Measurements from ENCODE around the gene SERPINA1. TPM values are rescaled to one million over a fixed set of nuclear protein-coding genes. Genes with fewer than 3 reads are reported as not detected.

Gene SERPINA1
- total RNA-seq, 1 experiment from 2014 or later, result 4.9 TPM

DNA sequence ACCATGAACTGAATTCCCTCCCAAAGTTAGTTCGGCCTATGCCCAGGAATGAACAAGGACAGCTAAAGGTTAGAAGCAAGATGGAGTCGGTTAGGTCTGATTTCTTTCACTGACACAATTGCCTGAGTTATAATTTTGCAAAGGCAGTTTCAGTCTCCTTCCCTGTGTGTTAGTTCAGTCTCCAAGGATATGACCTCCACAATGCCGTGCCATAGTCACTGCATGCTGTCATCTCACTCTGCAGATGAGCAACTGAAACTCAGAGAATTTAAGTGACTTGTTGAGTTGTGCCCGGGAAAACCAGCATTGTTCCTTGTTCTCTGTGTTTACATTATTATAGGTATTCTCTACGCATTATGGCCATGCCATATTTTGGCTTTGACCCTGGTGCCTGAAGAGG, 10.1 kb upstream of the SERPINA1 start:
- no peaks in the 10 kb centered on the region for H3K27me3 ChIP-seq (ENCODE audit: control insufficient read depth, insufficient read depth, low read length)
- TF ChIP-seq, protein P1, sequence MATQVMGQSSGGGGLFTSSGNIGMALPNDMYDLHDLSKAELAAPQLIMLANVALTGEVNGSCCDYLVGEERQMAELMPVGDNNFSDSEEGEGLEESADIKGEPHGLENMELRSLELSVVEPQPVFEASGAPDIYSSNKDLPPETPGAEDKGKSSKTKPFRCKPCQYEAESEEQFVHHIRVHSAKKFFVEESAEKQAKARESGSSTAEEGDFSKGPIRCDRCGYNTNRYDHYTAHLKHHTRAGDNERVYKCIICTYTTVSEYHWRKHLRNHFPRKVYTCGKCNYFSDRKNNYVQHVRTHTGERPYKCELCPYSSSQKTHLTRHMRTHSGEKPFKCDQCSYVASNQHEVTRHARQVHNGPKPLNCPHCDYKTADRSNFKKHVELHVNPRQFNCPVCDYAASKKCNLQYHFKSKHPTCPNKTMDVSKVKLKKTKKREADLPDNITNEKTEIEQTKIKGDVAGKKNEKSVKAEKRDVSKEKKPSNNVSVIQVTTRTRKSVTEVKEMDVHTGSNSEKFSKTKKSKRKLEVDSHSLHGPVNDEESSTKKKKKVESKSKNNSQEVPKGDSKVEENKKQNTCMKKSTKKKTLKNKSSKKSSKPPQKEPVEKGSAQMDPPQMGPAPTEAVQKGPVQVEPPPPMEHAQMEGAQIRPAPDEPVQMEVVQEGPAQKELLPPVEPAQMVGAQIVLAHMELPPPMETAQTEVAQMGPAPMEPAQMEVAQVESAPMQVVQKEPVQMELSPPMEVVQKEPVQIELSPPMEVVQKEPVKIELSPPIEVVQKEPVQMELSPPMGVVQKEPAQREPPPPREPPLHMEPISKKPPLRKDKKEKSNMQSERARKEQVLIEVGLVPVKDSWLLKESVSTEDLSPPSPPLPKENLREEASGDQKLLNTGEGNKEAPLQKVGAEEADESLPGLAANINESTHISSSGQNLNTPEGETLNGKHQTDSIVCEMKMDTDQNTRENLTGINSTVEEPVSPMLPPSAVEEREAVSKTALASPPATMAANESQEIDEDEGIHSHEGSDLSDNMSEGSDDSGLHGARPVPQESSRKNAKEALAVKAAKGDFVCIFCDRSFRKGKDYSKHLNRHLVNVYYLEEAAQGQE (IDR thresholded peaks at IDR 0.05; ENCODE audit: insufficient read depth in 1 of 2, low read depth in 2 of 2, low read length in 1 of 2), result no peak
- TF ChIP-seq SIN3A (IDR thresholded peaks at IDR 0.05; ENCODE audit: borderline replicate concordance, insufficient read depth, low read depth, low read length) (no peak), POLR2AphosphoS5 (IDR thresholded peaks at IDR 0.05; ENCODE audit: low read depth, low read length) (no peak), TCF7L2 (IDR thresholded peaks at IDR 0.05; ENCODE audit: low read depth, low read length) (no peak)
- TF ChIP-seq, protein P2, sequence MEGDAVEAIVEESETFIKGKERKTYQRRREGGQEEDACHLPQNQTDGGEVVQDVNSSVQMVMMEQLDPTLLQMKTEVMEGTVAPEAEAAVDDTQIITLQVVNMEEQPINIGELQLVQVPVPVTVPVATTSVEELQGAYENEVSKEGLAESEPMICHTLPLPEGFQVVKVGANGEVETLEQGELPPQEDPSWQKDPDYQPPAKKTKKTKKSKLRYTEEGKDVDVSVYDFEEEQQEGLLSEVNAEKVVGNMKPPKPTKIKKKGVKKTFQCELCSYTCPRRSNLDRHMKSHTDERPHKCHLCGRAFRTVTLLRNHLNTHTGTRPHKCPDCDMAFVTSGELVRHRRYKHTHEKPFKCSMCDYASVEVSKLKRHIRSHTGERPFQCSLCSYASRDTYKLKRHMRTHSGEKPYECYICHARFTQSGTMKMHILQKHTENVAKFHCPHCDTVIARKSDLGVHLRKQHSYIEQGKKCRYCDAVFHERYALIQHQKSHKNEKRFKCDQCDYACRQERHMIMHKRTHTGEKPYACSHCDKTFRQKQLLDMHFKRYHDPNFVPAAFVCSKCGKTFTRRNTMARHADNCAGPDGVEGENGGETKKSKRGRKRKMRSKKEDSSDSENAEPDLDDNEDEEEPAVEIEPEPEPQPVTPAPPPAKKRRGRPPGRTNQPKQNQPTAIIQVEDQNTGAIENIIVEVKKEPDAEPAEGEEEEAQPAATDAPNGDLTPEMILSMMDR (IDR thresholded peaks at IDR 0.05), result no peak
- BruUV-seq (replicated peaks), result no TSS peak
- intact Hi-C loops (cut with micrococcal nuclease; ENCODE audit: unreplicated experiment), result no loop called here
- H3K4me1 ChIP-seq (ENCODE audit: control insufficient read depth, insufficient read depth, low read length), result no peaks in the 10 kb centered on the region
- H3K9me3 ChIP-seq (ENCODE audit: control insufficient read depth, insufficient read depth, low read depth, low read length), result no peaks in the 10 kb centered on the region
- CTCF ChIA-PET, result no interaction called here
- ATAC-seq (no peak), DNase-seq (ENCODE audit: low read depth, low spot score) (no peak)
- no peak overlapping the region for H3K27ac ChIP-seq (ENCODE audit: low read length)
- no peaks in the 10 kb centered on the region for H3K36me3 ChIP-seq (ENCODE audit: control insufficient read depth, insufficient read depth, low read length)
- POLR2A ChIA-PET, result no interaction called here
- in situ Hi-C loops (cut with HindIII; ENCODE audit: low pct_unique_long_range_greater_than_20kb, low sequenced_read_pairs), result no loop called here
- no peak overlapping the region for H3K4me3 ChIP-seq (ENCODE audit: low read depth in 2 of 2, low read length in 2 of 2)

DNA sequence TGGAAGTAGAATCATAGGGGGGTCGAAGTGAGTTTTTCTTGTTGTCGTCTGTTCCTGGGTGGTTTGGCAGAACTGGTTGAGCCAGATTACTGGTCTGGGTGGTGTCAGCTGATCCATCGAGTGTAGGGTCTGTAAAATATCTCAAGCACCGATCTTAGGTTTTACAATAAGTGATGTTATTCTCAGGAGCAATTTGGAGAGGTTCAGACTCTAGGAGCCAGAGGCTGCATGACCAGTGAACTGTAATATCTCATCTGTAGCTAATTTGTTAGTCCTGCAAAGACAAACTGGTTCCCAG, 9.7 kb upstream of the SERPINA1 start:
- BruUV-seq (replicated peaks), result no TSS peak
- in situ Hi-C loops (cut with HindIII; ENCODE audit: low pct_unique_long_range_greater_than_20kb, low sequenced_read_pairs), result no loop called here
- Histone ChIP-seq H3K27me3 (ENCODE audit: control insufficient read depth, insufficient read depth, low read length) (no peaks in the 10 kb centered on the region), H3K4me3 (ENCODE audit: low read depth in 2 of 2, low read length in 2 of 2) (no peak overlapping the region), H3K9me3 (ENCODE audit: control insufficient read depth, insufficient read depth, low read depth, low read length) (no peaks in the 10 kb centered on the region), H3K4me1 (ENCODE audit: control insufficient read depth, insufficient read depth, low read length) (no peaks in the 10 kb centered on the region), H3K27ac (ENCODE audit: low read length) (no peak overlapping the region), H3K36me3 (ENCODE audit: control insufficient read depth, insufficient read depth, low read length) (no peaks in the 10 kb centered on the region)
- intact Hi-C loops (cut with micrococcal nuclease; ENCODE audit: unreplicated experiment), result no loop called here
- ATAC-seq (no peak), DNase-seq (ENCODE audit: low read depth, low spot score) (no peak)
- TF ChIP-seq SIN3A (IDR thresholded peaks at IDR 0.05; ENCODE audit: borderline replicate concordance, insufficient read depth, low read depth, low read length) (no peak), POLR2AphosphoS5 (IDR thresholded peaks at IDR 0.05; ENCODE audit: low read depth, low read length) (no peak), TCF7L2 (IDR thresholded peaks at IDR 0.05; ENCODE audit: low read depth, low read length) (no peak)
- TF ChIP-seq, protein P2 (IDR thresholded peaks at IDR 0.05), result no peak
- TF ChIP-seq, protein P1 (IDR thresholded peaks at IDR 0.05; ENCODE audit: insufficient read depth in 1 of 2, low read depth in 2 of 2, low read length in 1 of 2), result no peak
- CTCF ChIA-PET, result no interaction called here
- POLR2A ChIA-PET, result no interaction called here

Data from Panc1 (cell line).